CD4-positive, alpha-beta T cell treated with Interleukin-1 beta for 1 hour (primary cell): ENCODE measurements around the gene POU2AF1.

Experiments used
- DNase-seq, 2 donors: peaks; one replicate each; pipeline ENCODE4 v3.0.0-alpha.2; 2020 to 2022

Gene POU2AF1

GRCh38 chr11:111384494-111384893, 5.4 kb upstream of the POU2AF1 start:
- DNase-seq = no peak

GRCh38 chr11:111382451-111382850, 3.4 kb upstream of the POU2AF1 start:
- no peak for DNase-seq

DNA sequence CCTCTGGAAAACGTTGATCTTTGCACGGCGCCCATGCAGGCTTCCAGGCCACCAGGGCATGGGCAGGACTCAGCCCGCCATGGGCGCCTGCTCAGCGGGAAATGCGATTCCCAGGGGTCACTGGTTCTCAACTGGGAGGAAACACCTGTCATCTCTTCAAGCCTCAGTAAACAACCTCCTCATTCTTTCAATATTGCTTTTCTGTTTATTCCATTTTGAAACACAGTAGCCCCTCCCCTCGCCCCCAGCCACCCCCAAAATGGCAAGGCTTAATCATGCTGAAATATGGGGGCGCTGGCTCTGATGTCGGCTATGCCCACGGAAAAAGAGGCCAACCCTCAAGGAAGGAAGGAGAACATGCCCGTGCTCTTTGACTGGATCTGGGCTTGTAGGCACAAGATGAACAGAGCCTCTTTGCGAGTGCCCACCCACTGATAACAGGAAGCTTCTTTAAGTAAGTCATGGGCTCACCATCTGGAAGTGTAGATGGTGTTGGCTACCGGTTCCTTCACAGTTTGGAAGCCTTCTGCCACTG, 594 bp upstream of the POU2AF1 start:
- peak in 1 of 2 donors; percentile 69 for DNase-seq

- no peak for DNase-seq
Observed at GRCh38 chr11:111378185-111378860, 752 bp downstream of the POU2AF1 start.

- no peak for DNase-seq
Observed at GRCh38 chr11:111376181-111376871, 2.7 kb downstream of the POU2AF1 start.

GRCh38 chr11:111373590-111373989, 5.5 kb downstream of the POU2AF1 start:
- no peak for DNase-seq

- DNase-seq = no peak
Observed at GRCh38 chr11:111372538-111372937, 6.5 kb downstream of the POU2AF1 start.

- DNase-seq = no peak
Observed at GRCh38 chr11:111370902-111371578, 8.0 kb downstream of the POU2AF1 start.

DNA sequence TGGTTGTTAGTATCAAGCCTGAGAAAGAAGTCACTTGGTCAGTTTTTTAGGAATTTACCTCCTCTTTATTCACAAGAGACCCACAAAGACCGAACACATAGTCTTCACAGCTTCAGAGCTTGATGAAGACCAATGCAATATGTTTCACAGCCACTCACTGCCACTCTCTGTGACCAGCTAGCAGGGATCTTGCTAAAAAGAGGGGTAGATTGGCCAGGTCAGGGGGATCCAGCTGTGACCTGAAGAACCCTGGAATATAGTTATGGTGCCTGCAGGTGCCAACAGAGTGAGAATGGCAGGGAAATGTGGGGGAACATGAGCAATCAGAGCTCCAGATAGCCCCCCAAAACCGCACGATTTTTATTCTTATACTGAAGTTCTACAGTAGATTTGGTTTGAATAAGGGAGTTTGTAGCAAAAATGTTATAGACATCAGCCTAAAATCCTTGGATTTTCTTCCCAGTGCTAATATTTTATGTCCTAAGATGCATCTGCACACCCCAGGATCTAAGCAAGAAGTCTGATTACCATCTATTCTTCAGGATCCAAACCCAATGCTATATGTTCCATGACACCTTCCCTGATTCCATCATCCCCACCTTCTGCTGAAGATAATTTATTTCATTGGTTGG, 8.7 kb downstream of the POU2AF1 start:
- DNase-seq = no peak

GRCh38 chr11:111368285-111368560, 10.9 kb downstream of the POU2AF1 start:
- DNase-seq = no peak

- no peak for DNase-seq
Observed at GRCh38 chr11:111367411-111368284, 11.4 kb downstream of the POU2AF1 start.

GRCh38 chr11:111366560-111367410, 12.3 kb downstream of the POU2AF1 start:
- DNase-seq = no peak

GRCh38 chr11:111365722-111366559, 13.1 kb downstream of the POU2AF1 start:
- DNase-seq = no peak

GRCh38 chr11:111364503-111364902, 14.6 kb downstream of the POU2AF1 start:
- DNase-seq = no peak

DNA sequence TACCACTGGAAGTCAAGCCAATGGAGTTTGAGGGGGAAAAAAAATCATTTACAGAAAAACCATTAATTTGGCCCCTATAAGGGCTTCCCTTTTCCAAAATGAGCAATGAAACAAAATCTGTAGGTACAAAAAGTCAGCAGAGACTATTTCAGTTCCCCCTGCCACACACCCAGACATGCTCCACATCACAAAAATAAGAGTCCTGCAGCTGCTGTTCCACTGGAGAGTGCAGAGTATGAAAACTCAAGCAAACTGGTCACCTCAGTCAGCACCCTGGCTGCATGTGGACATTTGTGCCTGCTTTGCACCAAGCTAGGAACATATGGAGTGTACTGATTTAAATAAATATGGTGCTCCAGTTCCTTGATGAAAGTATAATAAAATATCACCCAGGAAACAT, 15.1 kb downstream of the POU2AF1 start:
- DNase-seq = no peak

GRCh38 chr11:111362887-111363411, 16.1 kb downstream of the POU2AF1 start:
- DNase-seq = no peak

GRCh38 chr11:111361874-111362273, 17.2 kb downstream of the POU2AF1 start:
- DNase-seq = no peak

- no peak for DNase-seq
Observed at GRCh38 chr11:111361052-111361801, 17.8 kb downstream of the POU2AF1 start.
